GM12878 (cell line): Measurements from ENCODE around the gene GDF15. TPM values are rescaled to one million over a fixed set of nuclear protein-coding genes. Genes with fewer than 3 reads are reported as not detected.

Experiments
- ATAC-seq: fragments of 200-7000 bp; cut with Tn5 transposase; 3 replicates; pipeline ENCODE4 v1.9.1; 2020; ENCODE audit warnings: mild to moderate bottlenecking, moderate library complexity
- BruUV-seq: library from RNA; stranded (reverse); fragments of 400-500 nt; replicated peaks from 2 replicates; lab custom pipeline; 2021; lab: Mats Ljungman, UMichigan
- CTCF ChIA-PET: fragments of 300-600 bp; sonication (Branson Sonifier 250); formaldehyde crosslinking; extraction: SDS; loops from one replicate; lab custom pipeline; 2021; ENCODE audit warnings: inconsistent platforms; lab: Yijun Ruan, JAX
- POLR2A ChIA-PET: fragments of 350-600 bp; formaldehyde crosslinking; extraction: SDS; loops from one replicate; lab custom pipeline; 2021; ENCODE audit warnings: inconsistent platforms; lab: Charles Lee
- RAD21 ChIA-PET: fragments of 300-600 bp; sonication (Branson Sonifier 250); formaldehyde crosslinking; loops from one replicate; lab custom pipeline; 2023; ENCODE audit warnings: antibody characterized with exemption; ENCODE audit not compliant: unreplicated experiment; lab: Charles Lee
- SMC1A ChIA-PET: fragments of 300-600 bp; sonication (Branson Sonifier 250); formaldehyde crosslinking; loops from one replicate; lab custom pipeline; 2023; ENCODE audit not compliant: unreplicated experiment, uncharacterized antibody; lab: Charles Lee
- DNase-seq: peaks from one replicate; pipeline ENCODE4 v3.0.0-alpha.2; 2011; ENCODE audit warnings: low read depth, low spot score
- FAIRE-seq: peaks from 3 replicates; lab custom pipeline; 2011; peaks lifted over from hg19 to GRCh38; lab: Jason Lieb, UNC
- H2AFZ ChIP-seq: 2 replicates; pipeline ENCODE4 v1.6.0; 2011; ENCODE audit warnings: low read depth, low read length, control low read depth; ENCODE audit not compliant: control insufficient read depth
- H3K27ac ChIP-seq: 2 replicates; pipeline ENCODE4 v1.5.1; 2011; ENCODE audit warnings: control low read depth; ENCODE audit not compliant: control insufficient read depth, insufficient read depth
- H3K27me3 ChIP-seq, 2 experiments: replicated peaks in 1 of 2; 2 replicates each; pipeline versions ENCODE4 v1.6.0 to v1.6.1; 2011; ENCODE audit warnings: low read length in 1 of 2; ENCODE audit not compliant: control insufficient read depth in 2 of 2, insufficient read depth in 2 of 2
- H3K36me3 ChIP-seq, 2 experiments: 2 replicates each; pipeline ENCODE4 v1.5.1; 2011; ENCODE audit warnings: low read length in 1 of 2; ENCODE audit not compliant: control insufficient read depth in 2 of 2, insufficient read depth in 2 of 2
- H3K4me1 ChIP-seq: 2 replicates; pipeline ENCODE4 v1.6.1; 2011; ENCODE audit warnings: mild to moderate bottlenecking, low read length, moderate library complexity, mixed read lengths; ENCODE audit not compliant: control insufficient read depth, insufficient read depth
- H3K4me2 ChIP-seq: 2 replicates; pipeline ENCODE4 v1.6.0; 2011; ENCODE audit warnings: control low read depth; ENCODE audit not compliant: control insufficient read depth, insufficient read depth
- H3K4me3 ChIP-seq: fragments of 200-600 bp; sonication (generic); 2 replicates; pipeline ENCODE4 v1.5.1; 2016
- H3K79me2 ChIP-seq: 2 replicates; pipeline ENCODE4 v1.6.0; 2011; ENCODE audit warnings: low read length; ENCODE audit not compliant: control insufficient read depth, insufficient read depth
- H3K9ac ChIP-seq: 2 replicates; pipeline ENCODE4 v1.8.0; 2011; ENCODE audit warnings: low read length, control low read depth, mixed read lengths; ENCODE audit not compliant: control insufficient read depth, insufficient read depth
- H3K9me3 ChIP-seq: replicated peaks from 3 replicates; pipeline ENCODE4 v1.5.1; 2011; ENCODE audit warnings: mild to moderate bottlenecking, low read length; ENCODE audit not compliant: control insufficient read depth, insufficient read depth
- H4K20me1 ChIP-seq: 2 replicates; pipeline ENCODE4 v1.6.0; 2011; ENCODE audit not compliant: control insufficient read depth, insufficient read depth
- CREB1 ChIP-seq: IDR thresholded peaks from 2 replicates; pipeline ENCODE4 v1.6.1; 2012; ENCODE audit warnings: low read depth, mild to moderate bottlenecking, inconsistent platforms
- E4F1 ChIP-seq: fragments of 450-650 bp; IDR thresholded peaks from 2 replicates; pipeline ENCODE4 v1.6.1; 2018; ENCODE audit warnings: borderline replicate concordance, mild to moderate bottlenecking; ENCODE audit not compliant: partially characterized antibody
- EGR1 ChIP-seq, 2 experiments: IDR thresholded peaks; 1 replicate in 1 of 2; 2 replicates in 1 of 2; pipeline ENCODE4 v1.6.1; 2011 to 2012; ENCODE audit warnings: low read depth in 2 of 2, low read length in 2 of 2, borderline replicate concordance in 1 of 2, mild to moderate bottlenecking in 1 of 2, moderate library complexity in 1 of 2
- NFIC ChIP-seq: IDR thresholded peaks from 2 replicates; pipeline ENCODE4 v1.6.1; 2012; ENCODE audit warnings: low read depth, mild to moderate bottlenecking, inconsistent platforms, low read length, moderate library complexity
- REST ChIP-seq: IDR thresholded peaks from 2 replicates; pipeline ENCODE4 v1.6.1; 2012; ENCODE audit warnings: mild to moderate bottlenecking, low read depth, low read length
- SREBF2 ChIP-seq: IDR thresholded peaks from 2 replicates; pipeline ENCODE4 v1.6.1; 2012; ENCODE audit warnings: mild to moderate bottlenecking, low read length
- ZBED1 ChIP-seq: IDR thresholded peaks from 2 replicates; pipeline ENCODE4 v1.6.1; 2016; ENCODE audit warnings: borderline replicate concordance
- ZNF217 ChIP-seq: fragments of 450-650 bp; IDR thresholded peaks from 2 replicates; pipeline ENCODE4 v1.6.1; 2017; ENCODE audit warnings: antibody characterized with exemption, mild to moderate bottlenecking
- ZNF24 ChIP-seq: fragments of 450-650 bp; IDR thresholded peaks from 2 replicates; pipeline ENCODE4 v1.6.1; 2017; ENCODE audit warnings: antibody characterized with exemption, mild to moderate bottlenecking
- ZNF592 ChIP-seq: fragments of 450-650 bp; IDR thresholded peaks from 2 replicates; pipeline ENCODE4 v1.6.1; 2017; ENCODE audit warnings: mild to moderate bottlenecking, moderate library complexity
- WGBS: methylation state at CpG from one replicate; pipeline ENCODE4 v1.1.6; 2016; ENCODE audit warnings: low lambda C conversion rate; ENCODE audit not compliant: insufficient replicate concordance, insufficient coverage; ENCODE audit errors: missing lambda C conversion rate; 5-methylcytosine and 5-hydroxymethylcytosine counted together
- in situ Hi-C: fragments of 300-500 bp; cut with MboI; formaldehyde crosslinking; loops from 9 replicates; pipeline ENCODE4 v1.14.3; 2018; ENCODE audit warnings: mixed read lengths
- intact Hi-C: fragments of 100-400 bp; cut with micrococcal nuclease; formaldehyde crosslinking; loops from one replicate; pipeline ENCODE4 v1.14.2; 2022; ENCODE audit not compliant: unreplicated experiment
- polyA plus RNA-seq, 11 experiments: library from polyadenylated mRNA; depleted of rRNA in 4 of 11; unstranded in 6 of 11; stranded (reverse) in 5 of 11; fragments of >200 nt; fragmentation: Nextera tagmentation in 4 of 11; fragmentation: Illumina TruSeq in 1 of 11; extraction: Ambion mirVana in 4 of 11; extraction: Trizol in 1 of 11; gene quantifications; 1 replicate in 1 of 11; 2 replicates in 10 of 11; pipeline versions ENCODE4 v1.2.1 to v1.2.3, GENCODE V29; 2011 to 2016; ENCODE audit warnings: inconsistent platforms in 2 of 11, missing spikeins in 2 of 11, low read depth in 1 of 11
- total RNA-seq, 4 experiments: library from RNA; depleted of rRNA in 3 of 4; stranded (reverse); fragments of >200 nt in 3 of 4; fragmentation: Illumina TruSeq in 1 of 4; extraction: Trizol in 1 of 4; gene quantifications; 2 replicates each; pipeline versions ENCODE4 v1.2.1 to v1.2.3, GENCODE V29; 2013 to 2021

The GDF15 gene
- total and polyA plus RNA-seq, 10 of the 15 experiments (the other 5 are each of a cell fraction or from before 2014, with no cell fraction given), result 0.11 to 3.6 (median 1.6) TPM; not detected in 1

GRCh38 chr19:18424122-18424889 lies 38.3 kb downstream of the GDF15 start (continued):
- TF ChIP-seq ZNF592, result no peak
- TF ChIP-seq, all 136 proteins: peak for 0

- in situ Hi-C loops (no loop called here), intact Hi-C loops (no loop called here)
- no peak for DNase-seq
- Histone ChIP-seq H4K20me1 (no peaks in the 10 kb centered on the region; the same call in 1 of the 2 replicates), H3K79me2 (peaks cover 50% of the 10 kb centered on the region), H3K4me1 (peaks cover 36% of the 10 kb centered on the region), H3K27me3 (no peaks in the 10 kb centered on the region), H3K27ac (no peak overlapping the region), H3K4me3 (no peak overlapping the region), H3K4me2 (no peak overlapping the region), H3K9ac (no peak overlapping the region), H2AFZ (no peak overlapping the region), H3K36me3 (peaks cover 0 to 5% of the 10 kb centered on the region in 2 experiments; a peak in 2 of 4 replicates), H3K9me3 (no peaks in the 10 kb centered on the region)
- BruUV-seq, result no TSS peak
- ATAC-seq, result no peak
- FAIRE-seq, result no peak
- SMC1A ChIA-PET, result no interaction called here
- WGBS, result 79% methylated on average over 12 of the region's 17 CpGs
- POLR2A ChIA-PET, result interaction anchor here (0.6 kb wide), 1 partner anchor 236 kb away, joined by 4 read pairs; no protein-coding TSS in a partner anchor
- CTCF ChIA-PET, result no interaction called here
- RAD21 ChIA-PET, result no interaction called here
- TF ChIP-seq ZNF24, result no peak
- TF ChIP-seq SREBF2, result no peak
- no peak for TF ChIP-seq E4F1
- no peak for TF ChIP-seq ZBED1
- no peak for TF ChIP-seq NFIC
- TF ChIP-seq EGR1 (IDR thresholded peaks at IDR 0.05; ENCODE audit: borderline replicate concordance in 1 of 2, low read depth in 2 of 2, low read length in 2 of 2), result no peak
- no peak for TF ChIP-seq CREB1
- TF ChIP-seq ZNF217, result no peak
- TF ChIP-seq REST, result no peak
Measured at GRCh38 chr19:18424890-18425514, 39.0 kb downstream of the GDF15 start.
